Pancreas (tissue), 10 donors: ENCODE measurements around the gene HHATL. TPM values are rescaled to one million over a fixed set of nuclear protein-coding genes. Genes with fewer than 3 reads are reported as not detected.

Source experiments
- ATAC-seq, 4 donors: fragments of 200-7000 bp; cut with Tn5 transposase; one replicate each; pipeline versions ENCODE4 v1.8.0 to v1.9.1; 2020; ENCODE audit warnings: mild to moderate bottlenecking in 4 of 4, moderate library complexity in 4 of 4
- DNase-seq, 6 donors: peaks; one replicate each; pipeline ENCODE4 v3.0.0-alpha.2; 2020
- FAIRE-seq: peaks from 2 replicates; lab custom pipeline; 2012; peaks lifted over from hg19 to GRCh38; lab: Jason Lieb, UNC
- H3K27ac ChIP-seq, 4 donors: fragments of 200-600 bp; sonication (generic); 1 replicate in 3 of 4; 2 replicates in 1 of 4; pipeline versions ENCODE4 v1.5.0 to v1.8.0; 2020
- H3K27me3 ChIP-seq, 4 donors: fragments of 200-600 bp; one replicate each; pipeline ENCODE4 v1.8.0; 2021
- H3K36me3 ChIP-seq, 3 donors: fragments of 200-600 bp; sonication (generic) in 1 of 3; one replicate each; pipeline versions ENCODE4 v1.5.0 to v1.8.0; 2020 to 2021
- H3K4me1 ChIP-seq, 3 donors: fragments of 200-600 bp; one replicate each; pipeline ENCODE4 v1.8.0; 2021
- H3K4me3 ChIP-seq, 4 donors: fragments of 200-600 bp; sonication (generic) in 2 of 4; one replicate each; pipeline versions ENCODE4 v1.5.0 to v1.8.0; 2020 to 2021
- H3K9me3 ChIP-seq, 4 donors: fragments of 200-600 bp; one replicate each; pipeline ENCODE4 v1.8.0; 2021
- WGBS, 2 donors: extraction: QIAGEN DNeasy Blood & Tissue Kit; methylation state at CpG; one replicate each; pipeline ENCODE4 v1.1.7; 2013; 5-methylcytosine and 5-hydroxymethylcytosine counted together
- intact Hi-C, 3 donors: fragments of 100-400 bp; cut with DNase I; formaldehyde crosslinking; loops; one replicate each; pipeline versions ENCODE4 v1.11.1 to v1.14.2; 2022
- polyA plus RNA-seq, 2 donors: library from polyadenylated mRNA; stranded (reverse); fragments of 200-250 nt; gene quantifications; one replicate each; pipeline ENCODE4 v1.2.3, GENCODE V29; 2013
- total RNA-seq, 6 donors: library from RNA; stranded (reverse); fragmentation: NEBNext Ultra II Directional in 4 of 6; extraction: Animal tissue kit (Norgen Biotek cat#: 25700) in 4 of 6; gene quantifications; one replicate each; pipeline versions ENCODE4 v1.2.1 to v1.2.4, GENCODE V29; 2021 to 2023
- TF ChIP-seq, protein P1 (sequence below), 4 donors: fragments of 200-600 bp; sonication (generic) in 3 of 4; IDR thresholded peaks; one replicate each; pipeline versions ENCODE4 v1.5.0 to v1.8.0; 2021; ENCODE audit warnings: antibody characterized with exemption in 4 of 4
- donor health status: healthy with polysubstance abuse.
- donor health status: DM: no; HTN: no; CAD: no; lungs with moderate emphysema.
- donor health status: DM: no; HTN: no; CAD: no.
- donor health status: control.
- donor health status: control.
- donor health status: Bipolar disorder and iron deficiency.
- donor health status: DM: yes; HTN: yes; CAD: no.
- donor health status: DM: no; HTN: no; CAD: no.
- donor health status: DM: no; HTN: no; CAD: no.
- donor health status: DM: yes; HTN: yes; CAD: no.

The HHATL gene
- total and polyA plus RNA-seq, 8 donors = 0.42 to 17.8 (median 2.4) TPM; not detected in 1

GRCh38 chr3:42649006-42649405 is 53.6 kb downstream of the HHATL start:
- WGBS, 2 donors = 83 to 86% methylated on average over 2 of the region's 2 CpGs
- no peaks in the 10 kb centered on the region for H3K27me3 ChIP-seq

DNA sequence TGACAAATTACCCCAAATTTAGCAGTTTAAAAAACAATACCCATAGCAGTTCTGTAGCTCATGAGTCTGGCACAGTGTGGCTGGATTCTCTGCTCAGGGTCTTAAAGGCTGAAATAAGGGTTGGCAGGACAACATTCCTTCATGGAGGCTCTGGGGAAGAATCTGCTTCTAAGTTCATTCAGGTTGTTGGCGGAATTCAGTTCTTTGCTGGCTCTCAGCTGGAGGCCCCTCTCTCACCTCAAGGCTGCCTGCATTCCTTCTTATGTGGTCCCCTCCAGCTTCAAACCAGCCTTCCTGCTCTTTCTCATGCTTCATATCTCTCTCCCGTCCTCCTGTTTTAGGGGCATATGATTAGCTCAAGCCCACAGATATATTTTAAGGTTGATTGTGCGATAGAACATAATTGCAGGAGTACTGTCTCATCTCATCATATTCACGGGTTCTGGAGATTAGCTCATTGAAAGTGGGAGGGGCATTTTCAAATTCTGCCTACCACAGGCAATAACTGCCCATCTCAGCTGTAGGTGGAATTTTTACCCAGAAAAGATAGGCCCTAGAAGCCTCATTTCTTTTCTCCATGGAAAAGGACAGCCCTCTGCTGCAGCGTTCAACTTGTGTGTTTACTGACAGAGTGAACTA is 54.7 kb downstream of the HHATL start:
- Histone ChIP-seq H3K9me3 (no peaks in the 10 kb centered on the region), H3K4me3 (no peak overlapping the region), H3K36me3 (peaks cover 3 to 42% (median 22%) of the 10 kb centered on the region in 3 donors), H3K4me1 (peaks cover 0 to 7% (median 6%) of the 10 kb centered on the region in 3 donors), H3K27ac (no peak overlapping the region), H3K27me3 (no peaks in the 10 kb centered on the region)
- TF ChIP-seq, protein P1, sequence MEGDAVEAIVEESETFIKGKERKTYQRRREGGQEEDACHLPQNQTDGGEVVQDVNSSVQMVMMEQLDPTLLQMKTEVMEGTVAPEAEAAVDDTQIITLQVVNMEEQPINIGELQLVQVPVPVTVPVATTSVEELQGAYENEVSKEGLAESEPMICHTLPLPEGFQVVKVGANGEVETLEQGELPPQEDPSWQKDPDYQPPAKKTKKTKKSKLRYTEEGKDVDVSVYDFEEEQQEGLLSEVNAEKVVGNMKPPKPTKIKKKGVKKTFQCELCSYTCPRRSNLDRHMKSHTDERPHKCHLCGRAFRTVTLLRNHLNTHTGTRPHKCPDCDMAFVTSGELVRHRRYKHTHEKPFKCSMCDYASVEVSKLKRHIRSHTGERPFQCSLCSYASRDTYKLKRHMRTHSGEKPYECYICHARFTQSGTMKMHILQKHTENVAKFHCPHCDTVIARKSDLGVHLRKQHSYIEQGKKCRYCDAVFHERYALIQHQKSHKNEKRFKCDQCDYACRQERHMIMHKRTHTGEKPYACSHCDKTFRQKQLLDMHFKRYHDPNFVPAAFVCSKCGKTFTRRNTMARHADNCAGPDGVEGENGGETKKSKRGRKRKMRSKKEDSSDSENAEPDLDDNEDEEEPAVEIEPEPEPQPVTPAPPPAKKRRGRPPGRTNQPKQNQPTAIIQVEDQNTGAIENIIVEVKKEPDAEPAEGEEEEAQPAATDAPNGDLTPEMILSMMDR (IDR thresholded peaks at IDR 0.05) = no peak
- intact Hi-C loops = no loop called here
- DNase-seq (no peak), ATAC-seq (no peak), FAIRE-seq (no peak)
- 83% methylated on average over 5 of the region's 5 CpGs for WGBS, 2 donors

More at GRCh38 chr3:42649006-42649405, 53.6 kb downstream of the HHATL start:
- DNase-seq (no peak), ATAC-seq (no peak), FAIRE-seq (no peak)
- Histone ChIP-seq H3K27ac (no peak overlapping the region), H3K4me1 (peaks cover 0 to 15% (median 6%) of the 10 kb centered on the region in 3 donors), H3K4me3 (no peak overlapping the region), H3K9me3 (no peaks in the 10 kb centered on the region), H3K36me3 (peaks cover 3 to 31% (median 13%) of the 10 kb centered on the region in 3 donors)
- intact Hi-C loops = no loop called here
- TF ChIP-seq, protein P1 (IDR thresholded peaks at IDR 0.05) = no peak

Other genes with a start within 250 kb of the HHATL start
- 1 to 10 TPM in 5 of 6 donors, under 1 TPM in 1; 0.47 to 3.4 (median 1.9) TPM for gene VIPR1, start 200.2 kb downstream of the HHATL start, total RNA-seq
- gene VIPR1, start 200.2 kb downstream of the HHATL start, polyA plus RNA-seq = 10 to 100 TPM in 1 of 2 donors, 1 to 10 TPM in 1; 3.4 to 10.6 TPM
- 10 to 100 TPM; 19.5 to 26.1 (median 21.7) TPM for gene SEC22C, start 120.8 kb downstream of the HHATL start, total RNA-seq
- gene SEC22C, start 120.8 kb downstream of the HHATL start, polyA plus RNA-seq = 10 to 100 TPM; 12.0 to 23.7 TPM
- gene SS18L2, start 111.9 kb downstream of the HHATL start, total RNA-seq = 10 to 100 TPM in 1 of 6 donors, 1 to 10 TPM in 5; 7.5 to 14.1 (median 8.4) TPM
- 10 to 100 TPM; 21.7 to 24.2 TPM for gene SS18L2, start 111.9 kb downstream of the HHATL start, polyA plus RNA-seq
- 10 to 100 TPM; 15.5 to 42.0 (median 33.0) TPM for gene NKTR, start 102.1 kb downstream of the HHATL start, total RNA-seq
- 10 to 100 TPM; 27.9 to 46.8 TPM for gene NKTR, start 102.1 kb downstream of the HHATL start, polyA plus RNA-seq
- 10 to 100 TPM in 3 of 6 donors, 1 to 10 TPM in 3; 7.9 to 13.6 (median 10.2) TPM for gene ZBTB47, start 49.1 kb downstream of the HHATL start, total RNA-seq
- 10 to 100 TPM in 1 of 2 donors, 1 to 10 TPM in 1; 9.0 to 12.5 TPM for gene ZBTB47, start 49.1 kb downstream of the HHATL start, polyA plus RNA-seq
- gene KLHL40, start 17.3 kb downstream of the HHATL start, total RNA-seq = not detected
- under 1 TPM in 1 of 2 donors, not detected in 1; 0.12 TPM for gene KLHL40, start 17.3 kb downstream of the HHATL start, polyA plus RNA-seq
- 1 to 10 TPM in 1 of 6 donors, under 1 TPM in 5; 0.18 to 1.0 (median 0.69) TPM for gene CCDC13, start 70.5 kb upstream of the HHATL start, total RNA-seq
- 1 to 10 TPM in 1 of 2 donors, under 1 TPM in 1; 0.65 to 1.3 TPM for gene CCDC13, start 70.5 kb upstream of the HHATL start, polyA plus RNA-seq
- gene HIGD1A, start 101.7 kb upstream of the HHATL start, total RNA-seq = 10 to 100 TPM; 14.6 to 34.9 (median 27.3) TPM
- gene HIGD1A, start 101.7 kb upstream of the HHATL start, polyA plus RNA-seq = 10 to 100 TPM; 32.4 to 56.6 TPM
- gene ACKR2, start 106.6 kb upstream of the HHATL start, total RNA-seq = 1 to 10 TPM in 2 of 6 donors, under 1 TPM in 4; 0.37 to 1.7 (median 0.86) TPM
- under 1 TPM; 0.09 to 0.80 TPM for gene ACKR2, start 106.6 kb upstream of the HHATL start, polyA plus RNA-seq
- gene CYP8B1, start 173.1 kb upstream of the HHATL start, total RNA-seq = under 1 TPM in 1 of 6 donors, not detected in 5; 0.22 TPM
- gene CYP8B1, start 173.1 kb upstream of the HHATL start, polyA plus RNA-seq = not detected
- 1 to 10 TPM; 5.7 to 9.9 (median 8.4) TPM for gene ZNF662, start 203.3 kb upstream of the HHATL start, total RNA-seq
- 10 to 100 TPM in 1 of 2 donors, 1 to 10 TPM in 1; 5.4 to 10.3 TPM for gene ZNF662, start 203.3 kb upstream of the HHATL start, polyA plus RNA-seq